Measurements from ENCODE around the gene ULK4.

GRCh38 chr3:41603807-41604206, 358.1 kb downstream of the ULK4 start:
- TF ChIP-seq, protein P1, sequence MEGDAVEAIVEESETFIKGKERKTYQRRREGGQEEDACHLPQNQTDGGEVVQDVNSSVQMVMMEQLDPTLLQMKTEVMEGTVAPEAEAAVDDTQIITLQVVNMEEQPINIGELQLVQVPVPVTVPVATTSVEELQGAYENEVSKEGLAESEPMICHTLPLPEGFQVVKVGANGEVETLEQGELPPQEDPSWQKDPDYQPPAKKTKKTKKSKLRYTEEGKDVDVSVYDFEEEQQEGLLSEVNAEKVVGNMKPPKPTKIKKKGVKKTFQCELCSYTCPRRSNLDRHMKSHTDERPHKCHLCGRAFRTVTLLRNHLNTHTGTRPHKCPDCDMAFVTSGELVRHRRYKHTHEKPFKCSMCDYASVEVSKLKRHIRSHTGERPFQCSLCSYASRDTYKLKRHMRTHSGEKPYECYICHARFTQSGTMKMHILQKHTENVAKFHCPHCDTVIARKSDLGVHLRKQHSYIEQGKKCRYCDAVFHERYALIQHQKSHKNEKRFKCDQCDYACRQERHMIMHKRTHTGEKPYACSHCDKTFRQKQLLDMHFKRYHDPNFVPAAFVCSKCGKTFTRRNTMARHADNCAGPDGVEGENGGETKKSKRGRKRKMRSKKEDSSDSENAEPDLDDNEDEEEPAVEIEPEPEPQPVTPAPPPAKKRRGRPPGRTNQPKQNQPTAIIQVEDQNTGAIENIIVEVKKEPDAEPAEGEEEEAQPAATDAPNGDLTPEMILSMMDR (IDR thresholded peaks at IDR 0.05; ENCODE audit: insufficient read depth, low read length): no peak
- TF ChIP-seq, protein P2, sequence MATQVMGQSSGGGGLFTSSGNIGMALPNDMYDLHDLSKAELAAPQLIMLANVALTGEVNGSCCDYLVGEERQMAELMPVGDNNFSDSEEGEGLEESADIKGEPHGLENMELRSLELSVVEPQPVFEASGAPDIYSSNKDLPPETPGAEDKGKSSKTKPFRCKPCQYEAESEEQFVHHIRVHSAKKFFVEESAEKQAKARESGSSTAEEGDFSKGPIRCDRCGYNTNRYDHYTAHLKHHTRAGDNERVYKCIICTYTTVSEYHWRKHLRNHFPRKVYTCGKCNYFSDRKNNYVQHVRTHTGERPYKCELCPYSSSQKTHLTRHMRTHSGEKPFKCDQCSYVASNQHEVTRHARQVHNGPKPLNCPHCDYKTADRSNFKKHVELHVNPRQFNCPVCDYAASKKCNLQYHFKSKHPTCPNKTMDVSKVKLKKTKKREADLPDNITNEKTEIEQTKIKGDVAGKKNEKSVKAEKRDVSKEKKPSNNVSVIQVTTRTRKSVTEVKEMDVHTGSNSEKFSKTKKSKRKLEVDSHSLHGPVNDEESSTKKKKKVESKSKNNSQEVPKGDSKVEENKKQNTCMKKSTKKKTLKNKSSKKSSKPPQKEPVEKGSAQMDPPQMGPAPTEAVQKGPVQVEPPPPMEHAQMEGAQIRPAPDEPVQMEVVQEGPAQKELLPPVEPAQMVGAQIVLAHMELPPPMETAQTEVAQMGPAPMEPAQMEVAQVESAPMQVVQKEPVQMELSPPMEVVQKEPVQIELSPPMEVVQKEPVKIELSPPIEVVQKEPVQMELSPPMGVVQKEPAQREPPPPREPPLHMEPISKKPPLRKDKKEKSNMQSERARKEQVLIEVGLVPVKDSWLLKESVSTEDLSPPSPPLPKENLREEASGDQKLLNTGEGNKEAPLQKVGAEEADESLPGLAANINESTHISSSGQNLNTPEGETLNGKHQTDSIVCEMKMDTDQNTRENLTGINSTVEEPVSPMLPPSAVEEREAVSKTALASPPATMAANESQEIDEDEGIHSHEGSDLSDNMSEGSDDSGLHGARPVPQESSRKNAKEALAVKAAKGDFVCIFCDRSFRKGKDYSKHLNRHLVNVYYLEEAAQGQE (IDR thresholded peaks at IDR 0.05; ENCODE audit: insufficient replicate concordance, low read depth): no peak
- TF ChIP-seq GABPA (IDR thresholded peaks at IDR 0.05; ENCODE audit: low read depth): no peak
